Germinal center (tissue), 1 donor: ENCODE data around the gene SRPK3.

Source experiments
- DNase-seq: peaks from one replicate; pipeline ENCODE4 v3.0.0; 2012; ENCODE audit warnings: mixed read lengths, low spot score

The SRPK3 gene

DNA sequence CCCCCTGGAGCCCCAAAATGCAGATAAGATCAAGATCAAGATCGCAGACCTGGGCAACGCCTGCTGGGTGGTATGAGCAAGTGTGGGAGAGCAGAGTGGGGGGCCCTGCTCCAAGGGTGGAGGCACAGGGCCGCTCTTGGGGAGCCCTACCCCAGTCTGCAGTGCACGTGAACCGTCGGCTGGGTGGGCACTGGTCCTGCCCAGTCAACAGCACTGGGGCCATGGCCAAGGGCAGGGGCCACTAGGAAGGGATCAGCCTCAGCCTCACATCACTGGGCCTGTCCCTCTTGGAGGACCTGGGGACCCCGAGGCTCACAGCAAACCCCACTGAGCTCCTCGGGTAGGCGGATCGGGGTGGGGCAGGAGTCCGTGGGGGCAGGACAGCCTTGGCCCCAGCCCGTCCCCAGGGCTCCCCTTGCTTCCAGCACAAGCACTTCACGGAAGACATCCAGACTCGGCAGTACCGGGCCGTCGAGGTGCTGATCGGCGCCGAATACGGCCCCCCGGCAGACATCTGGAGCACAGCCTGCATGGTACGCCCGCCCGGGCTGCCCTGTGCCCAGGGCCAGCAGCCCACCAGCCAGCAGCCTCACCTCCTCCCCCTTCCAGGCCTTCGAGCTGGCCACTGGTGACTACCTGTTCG is 3.6 kb downstream of the SRPK3 start:
- DNase-seq: no peak

DNA sequence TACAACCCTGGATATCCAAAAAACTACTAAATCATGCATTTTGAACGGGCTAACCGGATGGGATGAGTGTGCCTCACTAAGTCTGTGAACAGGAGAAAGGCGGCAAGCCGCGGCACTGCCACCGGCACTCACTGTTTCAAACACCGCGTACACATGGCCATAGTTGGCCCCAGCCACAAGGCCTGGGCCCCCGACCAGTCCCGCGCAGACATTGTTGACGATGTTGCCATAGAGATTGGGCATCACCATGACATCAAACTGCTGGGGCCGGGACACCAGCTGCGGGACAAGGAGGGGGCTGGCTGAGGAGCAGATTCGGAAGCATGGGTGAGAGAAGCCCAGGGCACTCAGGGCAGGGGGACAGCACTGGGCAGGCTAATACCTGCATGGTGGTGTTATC is 5.8 kb downstream of the SRPK3 start:
- DNase-seq: no peak

DNA sequence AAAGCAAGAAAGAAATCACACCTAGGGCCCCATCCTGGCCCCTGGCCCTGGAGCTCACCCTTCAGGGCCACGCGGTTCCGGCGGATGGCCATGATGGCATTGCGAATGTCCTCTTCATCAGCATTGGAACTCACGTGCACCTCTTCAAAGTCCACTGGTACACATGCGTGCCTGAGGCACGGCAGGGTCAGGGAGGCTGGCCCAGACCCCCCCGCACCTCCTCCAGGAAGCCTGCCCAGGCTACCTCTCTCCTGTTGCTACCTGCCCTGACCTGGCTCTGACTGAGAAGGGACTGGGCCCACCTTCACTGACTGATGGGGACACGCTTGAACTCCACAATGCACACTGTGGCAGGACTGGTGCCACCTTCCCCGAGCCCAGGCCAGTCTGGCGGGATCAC is 8.8 kb downstream of the SRPK3 start:
- DNase-seq: no peak

DNA sequence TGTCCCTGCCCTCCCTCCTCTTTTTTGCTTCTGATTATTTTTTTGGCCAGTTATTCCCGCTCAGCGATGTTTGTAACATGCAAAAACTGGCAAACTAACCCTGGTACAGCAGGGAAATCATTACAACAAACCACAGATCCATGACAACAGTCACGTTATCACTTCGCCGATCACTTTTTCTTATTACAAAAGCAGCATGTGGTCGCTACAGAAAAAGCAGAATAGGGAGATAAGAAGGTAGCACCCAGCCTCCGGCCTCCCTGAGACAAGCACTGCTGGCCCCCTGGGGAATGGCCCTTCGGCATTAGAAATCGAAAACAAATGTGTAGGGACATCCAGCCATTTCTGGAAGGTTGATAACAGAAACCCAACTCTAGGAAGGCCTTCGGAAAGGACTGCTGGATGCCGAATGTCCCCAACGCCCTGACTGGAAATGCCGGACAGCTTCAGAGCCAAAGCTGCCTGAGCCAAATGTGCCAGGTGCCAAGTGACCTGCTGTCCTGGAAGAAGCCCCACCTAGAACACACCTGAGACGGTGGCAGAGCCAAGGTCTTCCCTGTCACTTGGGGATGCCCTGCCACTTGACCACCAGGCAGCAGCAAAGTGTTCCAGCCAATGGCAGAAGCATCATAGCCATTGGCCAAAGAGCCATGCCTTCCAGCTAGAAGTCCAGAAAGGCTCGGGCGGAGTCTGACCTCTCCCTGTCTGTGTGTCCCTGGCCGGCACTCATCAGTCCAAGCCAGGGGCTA is 10.4 kb downstream of the SRPK3 start:
- DNase-seq: no peak

DNA sequence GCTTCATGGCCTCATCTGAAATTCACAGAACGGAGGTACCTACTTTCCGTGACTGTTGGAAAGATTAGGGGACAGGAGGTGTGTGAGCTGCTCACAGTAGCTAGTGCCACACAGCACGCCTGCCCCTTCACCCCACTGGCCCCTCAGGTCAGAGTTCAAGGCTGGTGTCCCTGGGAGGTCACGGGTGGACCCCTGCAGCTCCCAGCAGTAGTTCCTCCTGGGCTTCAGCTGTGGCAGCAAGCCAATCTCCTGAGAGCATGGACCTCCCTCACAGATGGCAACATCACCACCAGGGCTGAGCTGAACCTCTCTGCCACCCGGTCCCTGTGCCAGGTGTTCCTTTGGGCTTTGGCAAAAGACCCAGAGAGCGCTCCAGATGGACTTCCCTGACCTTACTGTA is 11.5 kb downstream of the SRPK3 start:
- no peak for DNase-seq

DNA sequence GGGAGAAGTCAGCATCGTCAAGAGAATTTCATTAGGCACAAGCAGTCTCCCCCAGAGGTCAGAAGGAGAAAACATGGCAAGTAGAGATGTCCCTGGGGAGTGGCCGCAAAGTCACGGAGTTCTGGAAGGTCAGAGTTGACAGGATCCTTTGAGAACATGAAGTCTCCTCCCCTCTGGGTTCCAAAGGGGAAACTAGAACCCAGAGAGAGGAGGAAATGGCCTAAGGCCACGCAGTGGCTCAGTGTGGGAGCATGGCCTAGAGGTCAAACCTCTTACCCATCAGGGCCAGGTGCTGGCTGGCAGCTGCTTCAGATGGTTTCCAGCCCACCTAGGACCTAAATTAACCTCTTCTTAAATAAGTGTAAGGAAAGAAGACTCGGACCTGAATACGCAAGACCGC is 12.4 kb downstream of the SRPK3 start:
- no peak for DNase-seq

DNA sequence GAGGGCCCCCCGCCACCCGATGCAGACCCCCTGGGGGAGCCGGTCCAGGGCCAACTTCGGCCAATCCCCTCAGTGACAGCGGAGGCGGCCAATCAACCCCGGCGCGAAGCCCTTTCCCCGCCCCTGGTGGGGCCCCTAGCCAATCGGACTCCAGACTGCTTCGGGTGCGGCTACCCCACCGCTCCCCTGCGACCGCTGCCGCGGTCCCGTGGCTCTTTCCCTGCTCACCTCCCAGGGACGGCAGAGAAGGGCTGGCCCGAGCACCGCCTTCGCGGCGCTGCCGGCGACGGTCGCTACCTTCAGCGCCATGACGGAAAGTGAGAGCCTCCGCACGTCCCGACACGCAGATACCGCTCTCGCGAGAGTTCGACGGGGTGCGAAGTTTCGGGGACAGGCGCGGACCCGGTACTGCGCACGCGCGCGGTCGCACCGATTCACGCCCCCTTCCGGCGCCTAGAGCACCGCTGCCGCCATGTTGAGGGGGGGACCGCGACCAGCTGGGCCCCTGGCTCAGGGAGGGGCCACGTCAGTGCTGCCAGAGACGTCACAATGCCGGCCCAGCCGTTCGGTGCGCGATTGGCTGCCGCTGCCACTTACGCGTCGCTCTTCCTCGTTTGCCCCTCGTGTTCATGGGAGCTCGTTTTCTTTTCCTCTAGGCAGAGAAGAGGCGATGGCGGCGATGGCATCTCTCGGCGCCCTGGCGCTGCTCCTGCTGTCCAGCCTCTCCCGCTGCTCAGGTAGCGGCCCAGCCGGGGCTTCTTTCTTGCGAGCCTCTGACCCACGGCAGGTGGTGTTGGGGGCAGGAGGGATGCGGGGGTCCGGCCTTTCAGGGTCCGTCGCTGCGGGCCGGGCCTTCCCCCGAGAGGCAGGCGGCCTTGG is 13.4 kb downstream of the SRPK3 start, which contains the start of the genes IDH3G and SSR4:
IDH3G (minus strand) TSS at position 358 of the 879 bp plus-strand sequence; CDS start at position 309, 49 bp downstream.
SSR4 (plus strand) TSS at position 651 of the 879 bp plus-strand sequence; CDS start at position 671, 20 bp downstream.
- peak; percentile 95 for DNase-seq

DNA sequence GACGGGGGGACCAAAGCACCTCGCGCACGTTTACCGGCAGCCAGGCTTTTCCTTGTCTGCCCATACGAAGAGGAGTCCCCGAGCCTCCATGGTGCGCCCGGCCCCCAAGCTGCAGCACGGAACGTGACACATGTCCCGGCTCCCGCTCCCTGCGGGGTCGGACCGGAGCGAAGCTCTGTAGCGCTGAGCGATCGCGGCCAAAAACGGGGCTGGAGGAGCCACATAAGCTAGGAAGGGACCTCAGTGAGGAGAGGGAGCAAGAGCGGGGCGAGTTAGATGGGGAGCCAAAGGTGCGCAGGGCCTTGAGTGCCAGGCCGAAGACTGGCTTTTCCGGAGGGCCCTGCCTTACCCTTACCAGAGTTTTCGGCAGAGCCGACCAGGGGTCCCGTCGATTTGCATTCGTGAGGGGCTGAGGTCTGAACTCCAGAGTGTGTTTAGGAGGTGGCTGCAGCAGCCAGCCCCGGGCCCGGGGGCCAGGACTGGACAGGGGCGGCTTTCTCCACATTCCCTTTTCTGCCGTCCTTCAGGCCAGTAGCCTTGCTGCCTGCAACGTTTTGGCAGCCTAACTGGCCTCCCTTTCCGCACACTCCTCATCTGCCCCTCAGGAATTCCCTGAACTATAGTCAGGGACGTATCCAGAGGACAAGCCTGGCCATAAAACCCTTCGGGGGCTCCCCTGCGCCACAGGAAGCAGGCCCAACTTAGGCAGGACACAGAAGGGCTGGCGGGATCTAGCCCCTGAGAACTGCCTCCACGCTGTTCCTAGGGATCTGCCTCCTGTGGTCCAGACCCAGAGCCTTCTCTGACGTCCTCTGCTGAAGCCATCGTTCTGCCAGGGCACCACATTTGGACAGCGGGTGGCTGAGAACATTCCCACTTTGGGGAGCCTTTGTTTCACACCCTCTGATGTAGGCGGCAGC is 14.3 kb downstream of the SRPK3 start:
- no peak for DNase-seq

DNA sequence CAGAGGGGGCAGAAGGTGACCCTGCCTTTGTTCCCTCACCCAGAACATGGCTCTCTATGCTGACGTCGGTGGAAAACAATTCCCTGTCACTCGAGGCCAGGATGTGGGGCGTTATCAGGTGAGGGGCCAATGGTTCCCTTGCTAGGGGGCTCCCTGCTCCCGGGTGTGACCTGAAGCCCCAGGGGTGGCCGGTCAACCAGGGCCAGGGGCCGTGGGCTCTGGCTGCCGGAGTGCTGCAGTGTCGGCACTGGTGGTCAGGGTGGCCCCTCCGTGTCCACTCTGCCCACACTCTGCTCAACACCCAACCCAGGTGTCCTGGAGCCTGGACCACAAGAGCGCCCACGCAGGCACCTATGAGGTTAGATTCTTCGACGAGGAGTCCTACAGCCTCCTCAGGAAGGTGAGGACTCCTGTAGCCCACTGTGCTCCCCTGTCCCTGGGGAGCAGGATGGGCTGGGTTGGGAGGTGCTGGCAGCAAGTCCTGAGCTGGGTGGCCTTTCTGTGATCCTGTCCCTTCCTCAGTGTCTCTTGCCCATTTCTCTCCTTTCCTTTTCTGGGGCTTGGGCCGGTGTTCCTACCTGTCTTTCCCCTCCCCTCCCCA is 16.7 kb downstream of the SRPK3 start:
- DNase-seq: no peak

DNA sequence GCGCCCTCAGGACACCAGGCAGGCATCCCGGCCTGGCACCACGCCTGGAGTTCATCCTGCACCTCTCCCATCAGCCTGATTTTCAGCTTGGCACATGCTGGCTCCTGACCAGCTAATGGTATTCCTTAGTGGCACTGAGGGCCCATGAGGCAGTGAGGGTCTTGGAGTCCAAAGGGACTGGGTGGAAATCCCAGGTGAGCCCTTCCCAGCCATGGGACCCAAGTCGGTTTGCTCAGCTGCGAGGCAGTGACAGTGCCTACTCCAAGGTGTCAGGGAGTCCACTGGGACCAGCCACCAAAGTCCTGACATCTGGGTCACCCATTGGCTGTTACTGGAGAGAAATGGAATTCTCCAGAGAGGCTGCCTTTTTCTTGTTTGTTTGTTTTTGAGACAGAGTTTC is 18.5 kb downstream of the SRPK3 start:
- DNase-seq: no peak

DNA sequence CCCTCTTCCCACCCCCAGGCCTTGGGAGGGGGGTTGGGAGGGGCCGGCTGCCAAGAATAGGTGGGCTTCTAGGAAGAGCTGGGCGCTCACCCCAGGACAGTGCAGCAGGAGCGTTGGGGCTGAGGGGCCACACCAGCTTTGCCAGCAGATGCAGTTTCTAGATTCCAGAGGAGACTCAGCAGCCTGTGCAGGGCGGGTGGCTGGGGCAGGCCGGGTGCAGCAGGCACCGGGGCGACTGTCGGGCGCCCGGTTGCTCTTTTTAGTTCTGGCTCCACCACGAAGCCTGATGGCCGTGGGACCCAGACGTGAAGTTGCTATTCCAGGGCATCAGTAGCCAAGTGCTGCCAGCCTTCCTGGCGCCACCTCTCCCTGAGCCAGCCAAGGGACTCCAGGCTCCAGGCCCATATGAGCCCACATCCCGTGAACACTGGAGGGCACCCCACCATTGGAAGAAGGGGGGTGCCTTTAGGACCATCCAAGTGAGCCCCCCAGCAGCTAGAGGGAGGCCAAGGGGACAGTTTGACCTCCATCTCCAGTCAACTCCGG is 19.4 kb downstream of the SRPK3 start:
- no peak for DNase-seq

DNA sequence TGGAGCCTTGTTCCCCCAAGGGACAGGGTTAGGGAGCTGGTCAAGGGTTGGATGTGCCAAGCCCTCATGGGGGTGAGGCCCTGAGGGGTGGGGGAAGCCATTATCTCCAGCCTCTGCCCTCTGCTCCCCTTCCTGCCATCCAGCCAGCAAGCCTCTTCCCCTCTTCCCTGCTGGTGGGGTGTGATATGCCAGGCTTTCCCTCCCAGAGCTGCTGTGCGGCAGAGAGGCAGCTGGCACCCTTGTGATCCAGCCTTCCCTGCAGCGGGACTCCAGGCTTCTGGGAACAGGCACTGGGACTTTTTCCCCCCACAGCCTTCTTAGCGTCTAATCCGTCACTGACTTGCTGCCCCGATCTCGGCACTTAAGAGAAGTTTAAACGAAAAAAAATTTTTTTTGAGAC is 19.9 kb downstream of the SRPK3 start:
- no peak for DNase-seq

DNA sequence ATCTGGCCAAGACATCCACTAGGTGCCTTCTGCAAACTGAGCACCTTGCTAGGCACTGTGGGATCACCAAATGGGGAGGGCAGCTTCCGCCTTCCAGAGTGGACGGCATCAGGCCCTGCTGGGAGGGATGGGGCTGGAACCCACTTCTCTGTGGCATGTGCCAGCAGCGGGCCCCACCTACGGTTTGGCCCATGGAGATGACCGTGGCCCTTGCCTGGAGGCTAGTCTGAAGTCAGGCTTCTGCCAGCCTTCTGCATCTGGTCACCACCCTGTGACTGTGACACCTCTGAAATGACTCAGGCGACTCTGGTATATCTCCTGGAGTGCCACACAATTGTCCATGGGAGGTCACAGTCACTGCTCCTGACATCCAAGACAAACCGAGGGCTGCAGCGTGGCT is 20.8 kb downstream of the SRPK3 start:
- DNase-seq: no peak

DNA sequence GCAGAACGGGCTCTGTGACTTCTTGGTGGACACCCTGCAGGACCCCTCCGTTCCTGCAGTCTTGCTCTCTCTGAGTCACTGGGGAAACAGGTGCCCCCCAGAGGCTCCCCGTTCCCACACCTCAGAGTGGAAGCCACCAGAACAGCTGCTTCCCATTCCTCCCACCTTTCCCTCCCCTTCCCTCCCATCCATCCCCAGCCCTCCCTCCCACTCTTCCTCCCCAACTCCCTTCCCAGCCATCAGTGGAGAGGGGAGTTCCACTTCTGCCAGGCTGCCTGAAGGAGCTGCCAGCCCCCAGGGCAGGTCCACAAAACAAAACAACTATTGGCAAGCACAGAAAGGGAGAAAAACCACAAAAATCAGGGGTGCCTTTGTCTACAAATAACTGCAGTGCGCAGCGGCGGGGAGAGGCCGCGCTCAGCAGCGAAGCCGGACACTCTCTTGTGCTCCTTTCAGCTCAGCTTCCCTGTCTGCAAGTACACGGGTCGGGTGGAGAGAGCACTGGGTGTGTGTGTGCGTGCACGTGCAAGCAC is 21.7 kb downstream of the SRPK3 start:
- no peak for DNase-seq

DNA sequence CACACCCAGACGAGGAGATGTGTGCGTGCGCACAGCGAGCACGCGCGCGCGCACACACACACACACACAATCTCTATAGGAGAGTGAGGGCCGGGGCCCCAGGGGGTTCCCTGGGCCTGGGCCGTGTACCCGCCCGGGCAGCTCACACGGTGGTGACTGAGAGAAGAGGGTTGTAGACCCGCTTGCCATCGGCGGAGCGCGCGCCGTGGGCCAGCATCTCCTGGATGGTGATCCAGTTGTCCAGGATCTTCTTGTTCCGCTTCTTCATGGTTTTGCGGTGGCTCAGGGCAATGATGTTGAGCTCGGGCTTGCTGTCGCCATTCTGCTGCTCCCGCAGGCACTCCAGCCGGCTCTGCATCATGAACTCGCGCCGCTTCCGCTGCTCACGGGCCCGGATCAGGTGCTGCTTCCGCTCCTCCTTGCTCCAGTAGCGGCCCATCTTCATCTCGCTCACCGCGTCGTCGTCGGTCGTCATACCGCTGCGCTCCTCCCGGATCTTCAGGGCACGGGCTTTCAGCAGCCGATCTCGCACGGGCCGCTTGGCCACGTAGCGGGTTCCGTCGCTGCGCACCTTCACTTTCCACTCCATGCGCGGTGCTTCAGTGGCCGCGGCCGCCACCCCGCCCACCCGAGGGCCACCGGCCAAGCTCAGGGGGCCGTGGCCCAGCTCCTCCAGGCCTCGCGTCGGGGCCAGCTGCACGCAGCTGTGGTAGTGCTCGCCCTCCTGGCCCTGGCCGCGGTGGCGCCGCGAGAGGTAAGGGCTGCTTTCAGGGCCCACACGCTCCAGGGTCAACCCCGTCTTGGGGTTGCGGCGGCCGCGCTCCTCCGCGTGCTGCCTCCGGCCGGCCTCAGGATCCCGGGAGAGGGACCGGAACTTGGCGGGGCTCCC is 22.6 kb downstream of the SRPK3 start:
- DNase-seq: no peak

DNA sequence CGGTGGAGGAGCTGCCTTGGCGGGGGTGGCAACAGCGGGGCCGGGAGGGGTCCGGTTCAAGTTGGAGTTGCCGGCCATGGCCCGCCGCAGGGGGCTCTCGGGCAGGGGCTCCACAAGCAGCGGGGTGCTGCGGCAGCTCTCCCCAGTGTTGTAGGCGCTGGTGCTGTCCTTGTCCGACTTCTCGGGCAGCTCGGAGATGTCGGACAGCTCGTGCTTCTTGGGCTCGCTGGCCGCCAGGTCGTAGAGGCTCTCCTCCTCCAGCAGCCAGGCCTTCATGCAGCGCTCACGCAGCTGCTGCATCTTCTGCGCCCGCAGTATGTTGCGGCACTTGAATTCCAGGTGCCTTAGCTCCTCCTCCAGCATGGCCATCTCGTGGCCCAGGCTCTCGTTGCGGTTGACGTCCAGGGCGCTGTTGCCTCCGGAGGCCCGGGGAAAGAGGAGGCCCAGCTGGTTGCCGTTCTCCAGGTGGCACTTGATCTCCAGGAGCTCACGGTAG is 23.3 kb downstream of the SRPK3 start:
- DNase-seq: no peak

DNA sequence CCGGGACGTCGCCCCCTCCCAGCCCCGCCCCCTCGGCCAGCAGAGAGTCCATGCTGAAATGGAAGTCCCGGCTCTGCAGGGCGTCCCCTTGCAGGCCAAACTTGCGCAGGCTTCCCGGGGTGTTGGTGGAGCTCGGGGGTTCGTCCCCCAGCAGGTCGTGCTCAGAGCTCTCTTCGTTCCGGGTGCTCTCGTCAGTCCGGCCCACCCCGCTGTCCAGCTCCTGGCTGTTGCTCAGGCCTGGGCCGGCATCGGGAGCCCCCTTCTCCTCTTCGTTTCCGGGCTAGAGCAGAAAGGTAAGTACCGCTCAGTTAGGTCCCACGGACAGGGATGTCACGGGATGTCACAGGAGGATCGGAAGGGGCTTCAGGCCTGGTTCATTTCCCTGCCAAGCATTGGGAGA is 23.8 kb downstream of the SRPK3 start:
- DNase-seq: no peak

DNA sequence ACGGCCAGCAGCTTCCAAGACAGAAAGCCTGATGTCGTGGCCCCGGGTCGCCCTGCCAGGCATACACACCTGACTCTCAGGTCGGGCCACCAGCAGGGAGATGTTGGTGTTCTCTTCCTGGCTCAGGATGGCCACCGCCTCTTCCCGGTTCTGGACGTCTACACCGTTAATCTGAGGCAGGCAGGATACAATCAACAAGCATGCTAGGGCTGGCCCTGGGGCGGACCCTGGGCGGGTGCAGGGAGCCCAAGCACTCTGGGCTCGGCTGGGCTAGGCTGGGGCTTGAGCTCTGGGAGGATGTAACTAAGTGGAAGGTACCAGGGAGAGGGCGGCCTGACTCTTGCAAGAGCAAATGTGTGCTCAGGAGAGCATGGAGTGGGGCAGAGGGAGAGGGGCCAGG is 24.6 kb downstream of the SRPK3 start:
- DNase-seq: no peak

DNA sequence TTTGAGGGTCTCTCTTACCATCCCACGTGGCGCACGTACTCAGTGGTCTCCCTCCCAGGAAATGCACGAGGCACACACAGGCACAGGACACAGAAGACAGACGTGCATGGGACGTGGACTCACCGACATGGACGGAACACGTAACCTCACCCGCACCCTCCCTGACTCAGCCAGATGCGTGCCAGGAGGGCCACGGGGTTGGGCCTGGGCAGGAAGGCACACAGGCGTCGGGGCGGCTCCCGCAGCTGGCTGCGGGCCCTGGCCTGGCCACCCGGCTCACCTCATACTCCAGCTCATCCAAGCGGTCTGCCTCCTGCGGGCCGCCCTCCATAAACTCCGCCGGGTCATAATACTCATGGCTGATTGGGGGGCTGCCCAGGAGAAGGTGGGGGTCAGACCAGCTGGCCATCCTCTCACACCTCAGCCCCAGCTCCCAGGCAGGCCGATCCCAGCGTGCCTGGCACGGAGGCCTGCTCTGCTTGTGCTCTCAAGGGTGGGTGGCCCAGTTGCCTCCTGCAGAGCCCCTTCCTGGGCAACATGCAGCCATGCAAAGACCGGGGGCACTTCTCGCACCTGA is 26.2 kb downstream of the SRPK3 start:
- no peak for DNase-seq
